Karpas-422 (cell line): Measurements from ENCODE around the gene OBSCN. TPM values are rescaled to one million over a fixed set of nuclear protein-coding genes. Genes with fewer than 3 reads are reported as not detected.

ENCODE experiments used
- DNase-seq: peaks from one replicate; pipeline ENCODE4 v3.0.0-alpha.2; 2015
- H2AFZ ChIP-seq: fragments of 200-600 bp; sonication (generic); 2 replicates; pipeline ENCODE4 v1.6.1; 2014; ENCODE audit warnings: antibody characterized with exemption, low read length, mixed read lengths
- H3K27ac ChIP-seq: fragments of 200-600 bp; sonication (generic); 2 replicates; pipeline ENCODE4 v1.5.1; 2014; ENCODE audit warnings: mild to moderate bottlenecking, low read length, moderate library complexity
- H3K27me3 ChIP-seq: fragments of 200-600 bp; sonication (generic); 2 replicates; pipeline ENCODE4 v1.6.1; 2014; ENCODE audit warnings: low read length, mixed read lengths
- H3K36me3 ChIP-seq: fragments of 200-600 bp; sonication (generic); 2 replicates; pipeline ENCODE4 v1.6.1; 2014; ENCODE audit warnings: low read length, mixed read lengths; ENCODE audit not compliant: insufficient read depth
- H3K4me1 ChIP-seq: fragments of 200-600 bp; sonication (generic); 2 replicates; pipeline ENCODE4 v1.6.1; 2014; ENCODE audit warnings: mild to moderate bottlenecking, low read length, mixed read lengths
- H3K4me2 ChIP-seq: fragments of 200-600 bp; sonication (generic); 2 replicates; pipeline ENCODE4 v1.6.1; 2014; ENCODE audit warnings: low read length, low read depth, mild to moderate bottlenecking; ENCODE audit not compliant: poor library complexity, severe bottlenecking
- H3K4me3 ChIP-seq: fragments of 200-600 bp; sonication (generic); 2 replicates; pipeline ENCODE4 v1.5.1; 2014; ENCODE audit warnings: mild to moderate bottlenecking, antibody characterized with exemption, low read length, mixed read lengths
- H3K79me2 ChIP-seq: fragments of 200-600 bp; sonication (generic); 2 replicates; pipeline ENCODE4 v1.6.1; 2014; ENCODE audit warnings: mild to moderate bottlenecking, low read length, mixed read lengths
- H3K9ac ChIP-seq: fragments of 200-600 bp; sonication (generic); 2 replicates; pipeline ENCODE4 v1.6.0; 2014; ENCODE audit warnings: low read length
- H3K9me2 ChIP-seq: fragments of 200-600 bp; sonication (generic), shearing (Covaris generic); replicated peaks from 2 replicates; pipeline ENCODE4 v1.6.0; 2014; ENCODE audit warnings: mild to moderate bottlenecking, low read length, moderate library complexity; ENCODE audit not compliant: insufficient read depth
- H3K9me3 ChIP-seq: fragments of 300-700, 200-600 bp; sonication (generic); 2 replicates; pipeline ENCODE4 v1.6.1; 2014; ENCODE audit warnings: low read length, mixed read lengths
- H4K20me1 ChIP-seq: fragments of 200-600 bp; sonication (generic); 2 replicates; pipeline ENCODE4 v1.6.1; 2014; ENCODE audit warnings: mild to moderate bottlenecking, antibody characterized with exemption, low read length, low read depth; ENCODE audit not compliant: insufficient read depth
- total RNA-seq: library from RNA; depleted of rRNA; stranded (reverse); fragments of >200 nt; shearing (Covaris generic); gene quantifications from 2 replicates; pipeline ENCODE4 v1.2.3, GENCODE V29; 2014; ENCODE audit warnings: low replicate concordance

OBSCN gene
- total RNA-seq, 1 experiment from 2014 or later, result 17.5 TPM

DNA sequence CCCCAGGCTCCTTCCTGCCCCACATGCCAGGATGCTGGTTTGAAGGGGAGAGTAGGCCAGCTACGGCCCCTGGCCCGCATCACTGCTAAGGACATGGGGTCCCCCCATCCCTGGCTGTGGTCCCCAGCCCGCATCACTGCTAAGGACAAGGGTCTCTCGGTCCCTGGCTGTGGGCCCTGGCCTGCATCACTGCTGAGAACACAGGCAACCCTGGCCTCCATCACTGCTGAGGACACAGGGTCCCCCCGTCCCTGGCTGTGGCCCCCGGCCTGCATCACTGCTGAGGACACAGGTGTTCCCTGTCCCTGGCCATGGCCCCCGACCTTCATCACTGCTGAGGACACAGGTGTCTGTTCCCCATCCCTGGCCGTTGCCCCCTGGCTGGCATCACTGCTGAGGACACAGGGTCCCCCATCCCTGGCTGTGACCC is 448 bp upstream of the OBSCN start:
- H3K9me3 ChIP-seq, result no peaks in the 10 kb centered on the region

GRCh38 chr1:228208831-228209551 is 1.1 kb downstream of the OBSCN start:
- DNase-seq, result no peak
- H3K4me1 ChIP-seq, result peaks cover 1% of the 10 kb centered on the region
- no peaks in the 10 kb centered on the region for H4K20me1 ChIP-seq
- no peak overlapping the region for H3K9ac ChIP-seq
- no peaks in the 10 kb centered on the region for H3K36me3 ChIP-seq
- no peaks in the 10 kb centered on the region for H3K9me3 ChIP-seq
- no peaks in the 10 kb centered on the region; the same call in 1 of the 2 replicates for H3K79me2 ChIP-seq
- no peaks in the 10 kb centered on the region for H3K27me3 ChIP-seq
- H3K4me3 ChIP-seq, result no peak overlapping the region
- H3K4me2 ChIP-seq, result no peak overlapping the region
- no peak overlapping the region for H2AFZ ChIP-seq
- H3K9me2 ChIP-seq, result no peaks in the 10 kb centered on the region
- no peak overlapping the region for H3K27ac ChIP-seq

More for the DNA sequence above, 448 bp upstream of the OBSCN start:
- no peak for DNase-seq
- no peaks in the 10 kb centered on the region for H3K9me2 ChIP-seq
- H3K79me2 ChIP-seq, result no peaks in the 10 kb centered on the region
- H3K4me3 ChIP-seq, result no peak overlapping the region
- no peak overlapping the region for H3K4me2 ChIP-seq
- H4K20me1 ChIP-seq, result no peaks in the 10 kb centered on the region
- H3K27ac ChIP-seq, result no peak overlapping the region
- H2AFZ ChIP-seq, result no peak overlapping the region
- no peaks in the 10 kb centered on the region for H3K36me3 ChIP-seq
- H3K27me3 ChIP-seq, result no peaks in the 10 kb centered on the region
- H3K9ac ChIP-seq, result no peak overlapping the region
- H3K4me1 ChIP-seq, result no peaks in the 10 kb centered on the region

DNA sequence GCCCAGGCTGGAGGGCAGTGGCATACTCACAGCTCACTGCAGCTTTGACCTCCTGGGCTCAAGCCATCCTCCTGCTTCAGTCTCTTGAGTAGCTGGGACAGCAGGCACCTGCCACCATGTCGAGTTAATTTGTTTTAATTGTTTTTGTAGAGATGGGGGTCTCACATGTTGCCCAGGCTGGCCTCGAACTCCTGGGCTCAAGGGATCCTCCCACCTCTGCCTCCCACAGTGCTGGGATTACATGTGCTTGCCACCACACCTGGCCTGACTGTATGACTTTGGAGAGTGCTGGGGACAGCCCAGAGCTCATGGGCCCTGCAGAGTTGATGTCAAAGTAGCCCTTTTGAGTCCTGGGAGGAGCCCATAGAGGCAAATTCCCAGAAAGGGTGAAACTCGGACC is 1.8 kb downstream of the OBSCN start:
- Histone ChIP-seq H3K9me2 (no peaks in the 10 kb centered on the region), H3K9ac (no peak overlapping the region), H3K4me1 (peaks cover 4% of the 10 kb centered on the region), H3K9me3 (no peaks in the 10 kb centered on the region), H3K27me3 (no peaks in the 10 kb centered on the region), H2AFZ (no peak overlapping the region), H3K36me3 (no peaks in the 10 kb centered on the region), H3K79me2 (no peaks in the 10 kb centered on the region; the same call in 1 of the 2 replicates), H3K27ac (no peak overlapping the region), H3K4me3 (no peak overlapping the region), H3K4me2 (no peak overlapping the region), H4K20me1 (no peaks in the 10 kb centered on the region)
- no peak for DNase-seq

- no peaks in the 10 kb centered on the region for H4K20me1 ChIP-seq
- H3K79me2 ChIP-seq, result no peaks in the 10 kb centered on the region; the same call in 1 of the 2 replicates
- no peaks in the 10 kb centered on the region for H3K36me3 ChIP-seq
- no peaks in the 10 kb centered on the region for H3K9me3 ChIP-seq
- H2AFZ ChIP-seq, result no peak overlapping the region
- no peak overlapping the region for H3K27ac ChIP-seq
- peaks cover 4% of the 10 kb centered on the region for H3K4me1 ChIP-seq
- no peaks in the 10 kb centered on the region for H3K9me2 ChIP-seq
- H3K9ac ChIP-seq, result no peak overlapping the region
- no peak overlapping the region for H3K4me2 ChIP-seq
- DNase-seq, result no peak
- no peaks in the 10 kb centered on the region for H3K27me3 ChIP-seq
- H3K4me3 ChIP-seq, result no peak overlapping the region
Observed at GRCh38 chr1:228210076-228210651, 2.3 kb downstream of the OBSCN start.

DNA sequence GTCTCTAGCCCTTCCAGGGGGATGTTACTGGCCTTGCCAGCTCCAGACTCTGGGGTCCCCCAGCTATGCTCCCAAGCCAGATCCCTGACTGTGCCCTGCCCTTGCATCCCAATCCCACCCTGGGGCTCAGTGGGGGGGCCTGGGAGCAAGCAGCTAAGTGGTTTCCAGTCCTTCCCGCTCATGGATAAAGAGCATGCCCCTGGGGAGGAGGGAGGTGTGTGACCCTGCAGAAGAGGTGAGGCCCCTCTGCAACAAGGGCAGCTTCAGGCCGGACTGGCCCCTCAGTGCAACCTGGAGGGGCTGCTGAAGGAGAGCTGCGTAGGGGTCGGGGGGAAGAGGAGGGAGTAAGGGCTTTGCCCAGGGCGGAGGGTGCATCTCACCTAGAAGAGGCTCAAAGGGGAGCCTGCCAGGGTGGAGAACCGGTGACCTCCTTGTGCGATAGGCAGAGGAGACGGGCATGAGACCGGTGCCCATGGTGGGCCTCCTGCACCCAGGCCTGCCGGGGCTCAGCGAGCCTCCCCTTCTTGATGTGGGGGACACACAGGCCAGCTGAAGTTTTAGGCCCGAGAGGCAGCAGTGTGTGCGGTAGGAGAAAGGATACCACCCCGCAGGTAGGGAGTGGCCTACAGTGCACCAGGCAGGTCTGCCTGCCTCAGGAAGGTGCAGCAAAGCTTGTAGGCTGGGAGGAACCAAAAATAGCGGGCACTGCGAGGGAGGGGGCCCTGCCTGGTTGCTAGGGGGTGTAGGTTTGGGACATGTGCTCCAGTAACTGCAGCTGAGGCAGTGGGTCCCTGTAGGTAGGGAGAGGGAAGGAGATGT is 3.1 kb downstream of the OBSCN start:
- Histone ChIP-seq H3K9ac (no peak overlapping the region), H2AFZ (no peak overlapping the region), H3K27me3 (no peaks in the 10 kb centered on the region), H3K36me3 (no peaks in the 10 kb centered on the region), H3K79me2 (no peaks in the 10 kb centered on the region; the same call in 1 of the 2 replicates), H3K4me1 (peaks cover 4% of the 10 kb centered on the region), H4K20me1 (no peaks in the 10 kb centered on the region), H3K9me3 (no peaks in the 10 kb centered on the region), H3K27ac (no peak overlapping the region), H3K4me3 (no peak overlapping the region), H3K9me2 (no peaks in the 10 kb centered on the region), H3K4me2 (no peak overlapping the region)
- no peak for DNase-seq

DNA sequence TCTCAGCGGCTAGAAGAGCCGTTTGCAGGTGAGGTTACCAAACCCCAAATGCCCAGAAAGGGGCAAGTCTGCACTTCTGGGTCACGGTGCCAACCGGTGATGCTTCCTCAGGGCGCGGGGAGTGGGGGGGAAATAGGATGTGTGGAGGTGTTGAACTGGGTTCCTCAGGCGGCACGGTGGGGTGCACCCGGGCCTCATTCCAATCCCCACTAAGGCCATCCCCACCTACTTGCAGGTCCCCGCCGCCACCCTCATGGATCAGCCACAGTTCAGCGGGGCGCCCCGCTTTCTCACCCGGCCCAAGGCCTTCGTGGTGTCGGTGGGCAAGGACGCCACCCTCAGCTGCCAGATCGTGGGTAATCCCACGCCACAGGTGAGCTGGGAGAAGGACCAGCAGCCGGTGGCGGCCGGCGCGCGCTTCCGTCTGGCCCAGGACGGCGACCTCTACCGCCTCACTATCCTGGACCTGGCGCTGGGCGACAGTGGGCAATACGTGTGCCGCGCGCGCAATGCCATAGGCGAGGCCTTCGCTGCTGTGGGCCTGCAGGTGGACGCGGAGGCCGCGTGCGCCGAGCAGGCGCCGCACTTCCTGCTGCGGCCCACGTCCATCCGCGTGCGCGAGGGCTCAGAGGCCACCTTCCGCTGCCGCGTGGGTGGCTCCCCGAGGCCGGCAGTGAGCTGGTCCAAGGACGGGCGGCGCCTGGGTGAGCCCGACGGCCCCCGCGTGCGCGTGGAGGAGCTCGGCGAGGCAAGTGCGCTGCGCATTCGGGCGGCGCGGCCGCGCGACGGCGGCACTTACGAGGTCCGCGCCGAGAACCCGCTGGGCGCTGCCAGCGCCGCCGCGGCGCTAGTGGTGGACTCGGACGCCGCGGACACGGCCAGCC is 3.9 kb downstream of the OBSCN start:
- H3K4me1 ChIP-seq, result peaks cover 4% of the 10 kb centered on the region
- H3K4me2 ChIP-seq, result no peak overlapping the region
- no peaks in the 10 kb centered on the region for H3K9me2 ChIP-seq
- H2AFZ ChIP-seq, result no peak overlapping the region
- no peaks in the 10 kb centered on the region; the same call in 1 of the 2 replicates for H3K79me2 ChIP-seq
- no peaks in the 10 kb centered on the region for H4K20me1 ChIP-seq
- no peaks in the 10 kb centered on the region for H3K9me3 ChIP-seq
- no peaks in the 10 kb centered on the region for H3K27me3 ChIP-seq
- DNase-seq, result no peak
- no peak overlapping the region for H3K4me3 ChIP-seq
- H3K9ac ChIP-seq, result no peak overlapping the region
- no peak overlapping the region for H3K27ac ChIP-seq
- H3K36me3 ChIP-seq, result no peaks in the 10 kb centered on the region

DNA sequence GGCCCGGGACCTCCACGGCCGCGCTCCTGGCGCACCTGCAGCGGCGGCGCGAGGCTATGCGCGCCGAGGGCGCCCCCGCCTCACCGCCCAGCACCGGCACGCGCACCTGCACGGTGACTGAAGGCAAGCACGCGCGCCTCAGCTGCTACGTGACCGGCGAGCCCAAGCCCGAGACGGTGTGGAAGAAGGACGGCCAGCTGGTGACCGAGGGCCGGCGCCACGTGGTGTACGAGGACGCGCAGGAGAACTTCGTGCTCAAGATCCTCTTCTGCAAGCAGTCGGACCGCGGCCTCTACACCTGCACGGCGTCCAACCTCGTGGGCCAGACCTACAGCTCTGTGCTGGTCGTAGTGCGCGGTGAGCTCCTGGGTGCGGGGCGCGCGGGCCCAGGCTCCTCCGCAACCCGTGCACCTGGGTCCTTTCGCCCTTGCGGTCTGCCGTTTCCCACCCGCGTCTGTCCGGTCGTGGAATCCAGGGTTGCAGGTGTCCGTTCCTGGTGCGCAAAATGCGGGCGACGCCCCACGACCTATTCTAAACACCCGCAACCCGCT is 4.6 kb downstream of the OBSCN start:
- H3K27me3 ChIP-seq, result no peaks in the 10 kb centered on the region
- no peaks in the 10 kb centered on the region for H4K20me1 ChIP-seq
- no peak overlapping the region for H3K9ac ChIP-seq
- H3K36me3 ChIP-seq, result no peaks in the 10 kb centered on the region
- no peaks in the 10 kb centered on the region for H3K9me2 ChIP-seq
- H3K79me2 ChIP-seq, result no peaks in the 10 kb centered on the region; the same call in 1 of the 2 replicates
- H3K9me3 ChIP-seq, result no peaks in the 10 kb centered on the region
- H3K4me2 ChIP-seq, result no peak overlapping the region
- no peak overlapping the region for H3K27ac ChIP-seq
- no peak overlapping the region for H2AFZ ChIP-seq
- H3K4me1 ChIP-seq, result peaks cover 4% of the 10 kb centered on the region
- DNase-seq, result no peak
- no peak overlapping the region for H3K4me3 ChIP-seq
